Measurements from ENCODE around the gene KLF9.

The KLF9 gene

DNA sequence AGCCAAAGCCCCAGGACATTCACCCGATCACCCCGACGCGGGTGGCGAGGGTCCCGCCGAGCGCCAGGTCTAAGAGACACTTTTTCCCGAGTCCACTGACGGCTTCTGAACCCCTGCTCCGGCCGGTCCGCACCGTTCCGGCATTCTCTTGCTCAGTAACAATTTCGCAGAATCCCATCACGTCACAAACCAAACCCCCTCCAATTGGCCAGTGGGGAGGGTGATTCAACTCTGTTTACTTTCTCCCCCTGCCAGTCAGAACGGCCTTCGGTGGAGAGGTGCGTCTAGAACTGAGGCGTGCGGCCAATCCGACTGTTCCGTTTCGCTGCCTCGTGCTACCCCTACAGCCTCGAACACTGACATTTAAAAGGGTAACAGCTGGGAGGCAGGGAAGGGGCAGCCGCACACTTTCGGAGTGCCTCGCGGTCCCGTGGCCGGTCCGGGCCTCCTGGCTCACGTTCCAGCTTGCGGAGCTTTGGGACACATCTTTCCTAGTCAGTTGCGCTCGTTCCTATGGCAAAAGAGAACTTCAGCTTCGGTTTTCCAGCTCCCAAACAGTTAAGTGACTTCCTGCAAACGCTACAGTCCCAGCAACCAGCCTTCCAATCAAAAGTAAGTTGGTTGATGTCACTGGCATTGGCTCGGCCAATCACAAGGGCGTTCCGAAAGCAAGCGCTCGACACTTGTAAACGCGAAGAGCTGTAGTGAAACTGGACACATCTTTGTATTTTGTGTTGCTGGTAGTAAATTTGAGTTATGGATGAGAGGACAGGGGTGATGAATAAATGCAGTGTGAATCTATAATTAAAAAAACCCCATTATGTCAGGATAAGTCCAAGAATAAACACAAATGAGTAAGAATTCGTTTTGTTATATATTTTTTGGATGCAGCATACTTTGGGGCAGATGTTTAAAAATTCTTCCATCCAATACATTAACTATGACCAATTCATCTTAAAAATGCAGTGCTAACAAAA, at the start of gene KLF9:
Gene KLF9, minus strand, starts transcription at position 859 of the 977 bp plus-strand sequence. CDS start 1,294 bp downstream, outside the sequence.
- in situ Hi-C loops (cut with HindIII; ENCODE audit: low sequenced_read_pairs): no loop called here

GRCh38 chr9:70463877-70464276, 49.4 kb upstream of the KLF9 start:
- in situ Hi-C loops (cut with HindIII; ENCODE audit: low sequenced_read_pairs): no loop called here

DNA sequence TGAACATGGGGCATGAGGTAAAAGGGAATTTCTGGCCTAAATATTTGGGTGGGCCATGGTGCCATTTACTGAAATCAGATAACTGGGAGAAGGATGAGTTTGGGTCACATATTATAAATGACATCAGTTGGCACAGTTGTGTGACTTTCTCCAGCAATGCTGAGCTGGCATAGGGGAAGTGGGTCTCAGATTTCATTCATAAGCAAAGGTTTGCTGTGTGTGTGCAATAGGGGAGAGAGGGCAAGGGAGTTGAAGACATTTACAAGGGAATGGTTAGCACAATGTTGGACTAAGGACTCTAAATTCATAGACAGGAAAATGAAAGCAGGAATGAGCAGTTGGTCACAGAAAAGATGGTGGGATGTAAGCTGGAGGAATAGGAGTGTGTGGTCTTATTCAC, 47.8 kb upstream of the KLF9 start:
- in situ Hi-C loops (cut with HindIII; ENCODE audit: low sequenced_read_pairs): no loop called here

GRCh38 chr9:70457235-70457634, 42.8 kb upstream of the KLF9 start:
- in situ Hi-C loops (cut with HindIII; ENCODE audit: low sequenced_read_pairs): no loop called here

- in situ Hi-C loops (cut with HindIII; ENCODE audit: low sequenced_read_pairs): no loop called here
Observed at GRCh38 chr9:70455993-70456704, 41.7 kb upstream of the KLF9 start.

- in situ Hi-C loops (cut with HindIII; ENCODE audit: low sequenced_read_pairs): no loop called here
Observed at GRCh38 chr9:70452365-70452764, 37.9 kb upstream of the KLF9 start.

- in situ Hi-C loops (cut with HindIII; ENCODE audit: low sequenced_read_pairs): no loop called here
Observed at GRCh38 chr9:70451765-70452164, 37.3 kb upstream of the KLF9 start.

DNA sequence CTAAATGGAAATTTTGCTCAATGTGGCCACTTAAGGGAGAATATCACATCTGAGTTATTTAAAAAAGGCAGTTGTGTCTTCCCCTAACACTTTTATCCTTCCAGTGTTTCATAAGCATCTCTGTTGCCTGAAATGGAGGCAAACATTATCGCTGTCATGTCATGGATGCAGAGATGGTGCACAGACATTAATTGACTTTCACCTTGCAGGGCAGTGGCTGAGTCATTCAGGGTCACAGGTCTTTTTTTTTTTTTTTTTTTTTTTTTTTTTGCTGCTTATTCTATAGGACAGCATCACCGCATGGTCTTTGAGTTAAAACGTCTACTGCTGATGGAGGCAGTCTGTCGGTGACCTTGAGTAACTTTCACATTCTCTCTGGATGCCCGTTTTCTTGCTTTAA, 36.3 kb upstream of the KLF9 start:
- in situ Hi-C loops (cut with HindIII; ENCODE audit: low sequenced_read_pairs): no loop called here

DNA sequence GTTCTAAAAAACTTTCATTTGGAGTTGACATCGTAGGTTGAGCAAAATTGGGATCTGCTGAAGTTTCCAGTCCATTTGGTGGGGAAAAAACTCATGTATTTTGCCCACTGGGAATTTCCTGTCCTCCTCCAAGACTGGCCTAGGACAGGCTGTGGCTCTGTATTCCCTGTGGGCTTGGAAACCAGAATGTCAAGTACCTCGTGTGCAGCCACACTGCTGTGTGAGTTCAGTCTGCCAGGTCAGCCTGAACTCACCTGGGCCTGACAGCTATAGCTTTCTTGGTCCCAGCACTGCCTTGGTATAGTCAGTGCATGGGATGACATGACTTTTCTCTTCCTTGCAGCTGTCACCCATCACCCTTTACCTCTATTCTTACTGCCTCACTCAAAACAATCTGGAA, 35.0 kb upstream of the KLF9 start:
- in situ Hi-C loops (cut with HindIII; ENCODE audit: low sequenced_read_pairs): no loop called here

DNA sequence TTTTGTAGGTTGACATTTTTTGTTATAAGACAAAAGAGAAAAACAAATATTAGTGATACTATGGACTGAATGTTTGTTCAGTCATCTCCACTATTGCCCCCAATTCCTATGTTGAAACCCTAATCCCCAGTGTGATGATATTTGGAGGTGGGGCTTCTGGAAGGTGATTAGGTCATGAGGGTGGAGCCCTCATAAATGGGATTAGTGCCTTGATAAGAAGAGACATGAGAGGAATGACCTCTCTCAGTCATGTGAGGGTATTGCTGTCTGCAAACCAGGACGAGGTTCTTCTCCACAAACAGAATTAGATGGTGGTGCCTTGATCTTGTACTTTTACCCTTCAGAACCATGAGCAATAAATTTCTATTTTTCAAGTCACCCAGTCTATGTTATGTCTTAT, 34.5 kb upstream of the KLF9 start:
- in situ Hi-C loops (cut with HindIII; ENCODE audit: low sequenced_read_pairs): no loop called here

DNA sequence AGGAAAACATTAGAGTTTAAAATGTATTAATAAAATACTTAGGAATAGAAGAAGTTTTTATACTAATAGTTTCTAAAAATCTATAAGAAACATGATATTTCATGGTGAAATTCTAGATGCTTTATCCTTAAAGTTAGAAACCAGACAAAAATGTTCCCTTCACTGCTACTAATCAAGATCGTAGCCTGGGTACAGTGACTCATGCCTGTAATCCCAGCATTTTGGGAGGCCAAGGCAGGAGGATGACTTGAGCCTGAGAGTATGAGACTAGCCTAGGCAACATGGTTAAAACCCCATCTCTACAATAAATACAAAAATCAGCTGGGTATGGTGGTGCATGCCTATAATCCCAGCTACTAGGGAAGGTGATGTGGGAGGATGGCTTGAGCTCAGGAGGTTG, 30.4 kb upstream of the KLF9 start:
- in situ Hi-C loops (cut with HindIII; ENCODE audit: low sequenced_read_pairs): no loop called here

DNA sequence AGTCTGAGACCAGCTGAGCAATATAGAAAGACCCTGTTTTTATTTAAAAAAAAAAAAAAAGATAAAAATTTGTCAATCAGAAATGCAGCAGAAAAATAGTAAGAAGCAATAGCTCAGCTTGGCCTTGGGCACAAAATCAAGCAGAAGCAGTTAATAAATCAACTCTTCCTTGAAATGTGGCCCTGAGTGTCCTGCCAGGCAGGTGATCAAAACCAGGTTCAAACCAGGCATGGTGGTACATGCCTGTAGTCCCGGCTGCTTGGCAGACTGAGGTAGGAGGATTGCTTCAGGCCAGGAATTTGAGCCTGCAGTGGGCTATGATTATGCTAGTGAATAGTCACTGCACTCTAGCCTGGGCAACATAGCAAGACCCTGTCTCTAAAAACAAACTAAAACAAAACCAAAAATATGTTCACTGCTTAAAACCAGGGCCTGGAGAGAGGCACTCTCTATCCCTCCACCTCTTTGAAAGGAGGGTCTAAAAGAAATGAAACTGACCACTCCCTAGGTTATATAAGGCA, 27.9 kb upstream of the KLF9 start:
- in situ Hi-C loops (cut with HindIII; ENCODE audit: low sequenced_read_pairs): no loop called here

GRCh38 chr9:70441622-70442021, 27.2 kb upstream of the KLF9 start:
- in situ Hi-C loops (cut with HindIII; ENCODE audit: low sequenced_read_pairs): no loop called here

- in situ Hi-C loops (cut with HindIII; ENCODE audit: low sequenced_read_pairs): no loop called here
Observed at GRCh38 chr9:70439991-70440706, 25.7 kb upstream of the KLF9 start.

- in situ Hi-C loops (cut with HindIII; ENCODE audit: low sequenced_read_pairs): no loop called here
Observed at GRCh38 chr9:70438341-70438928, 24.0 kb upstream of the KLF9 start.

- in situ Hi-C loops (cut with HindIII; ENCODE audit: low sequenced_read_pairs): no loop called here
Observed at GRCh38 chr9:70435948-70436347, 21.5 kb upstream of the KLF9 start.

- in situ Hi-C loops (cut with HindIII; ENCODE audit: low sequenced_read_pairs): no loop called here
Observed at GRCh38 chr9:70429899-70430298, 15.4 kb upstream of the KLF9 start.

DNA sequence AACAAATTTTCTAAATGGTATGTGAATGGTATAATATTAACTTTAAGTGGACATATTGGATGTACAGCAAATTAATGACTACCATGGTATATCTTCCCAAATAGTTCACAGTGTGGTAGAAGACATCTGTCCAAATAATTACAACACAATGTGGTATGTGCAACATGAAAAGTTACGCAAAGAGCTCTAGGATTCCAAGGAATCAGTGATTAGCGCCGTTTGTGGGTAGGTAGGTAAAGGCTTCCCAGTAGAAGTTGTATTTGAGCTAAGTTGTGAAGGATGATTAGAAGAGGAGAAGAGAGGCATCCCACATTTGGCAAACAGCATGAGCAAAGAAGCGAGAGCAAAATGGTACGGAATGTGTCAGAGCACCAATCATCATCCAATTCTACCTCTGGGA, 14.3 kb upstream of the KLF9 start:
- in situ Hi-C loops (cut with HindIII; ENCODE audit: low sequenced_read_pairs): no loop called here

GRCh38 chr9:70427161-70427945, 12.9 kb upstream of the KLF9 start:
- in situ Hi-C loops (cut with HindIII; ENCODE audit: low sequenced_read_pairs): no loop called here

DNA sequence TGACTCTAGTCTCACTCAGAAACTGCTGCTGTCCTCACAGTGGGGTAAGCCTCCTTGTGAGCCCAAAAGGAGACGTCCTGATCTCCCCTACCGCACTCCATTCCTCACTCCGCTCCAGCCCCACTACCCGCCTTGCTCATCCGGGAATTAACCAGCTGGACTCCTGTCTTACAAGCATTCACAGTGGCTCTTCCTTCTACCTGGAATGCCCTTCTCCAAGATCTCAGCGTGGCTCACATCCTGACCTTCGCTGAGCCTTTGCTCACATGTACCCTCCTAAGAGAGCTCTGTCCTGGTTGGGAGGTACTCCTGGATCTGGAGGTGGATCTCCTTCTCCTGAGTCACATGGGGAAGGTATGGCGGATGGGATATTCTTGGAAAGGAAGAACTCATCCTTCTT, 10.7 kb upstream of the KLF9 start:
- in situ Hi-C loops (cut with HindIII; ENCODE audit: low sequenced_read_pairs): no loop called here
